Activated naive CD4-positive, alpha-beta T cell treated with anti-CD3 and anti-CD28 coated beads, Interleukin-2, amount 50 U/mL, for 72 hours (primary cell): Measurements from ENCODE around the gene GUCD1. TPM values are rescaled to one million over a fixed set of nuclear protein-coding genes. Genes with fewer than 3 reads are reported as not detected.

Experiments used
- total RNA-seq, 2 donors: library from RNA; stranded (reverse); gene quantifications; one replicate each; pipeline ENCODE4 v1.2.3, GENCODE V29; 2022

Gene GUCD1
- total RNA-seq, 2 donors from 2014 or later: 106 to 137 TPM

Other genes with a start within 250 kb of the GUCD1 start
- 10 to 100 TPM; 33.8 to 34.4 TPM for gene ADORA2A, start 127.5 kb downstream of the GUCD1 start, total RNA-seq
- gene UPB1, start 59.8 kb downstream of the GUCD1 start, total RNA-seq: under 1 TPM; 0.23 to 0.57 TPM
- 100 to 1,000 TPM; 115 to 138 TPM for gene SNRPD3, start 861 bp upstream of the GUCD1 start, total RNA-seq
- 1 to 10 TPM in 1 of 2 donors, under 1 TPM in 1; 0.91 to 1.1 TPM for gene LRRC75B, start 37.9 kb upstream of the GUCD1 start, total RNA-seq
- gene GGT1, start 48.1 kb upstream of the GUCD1 start, total RNA-seq: 10 to 100 TPM; 31.3 to 48.4 TPM
- not detected for gene PIWIL3, start 219.6 kb upstream of the GUCD1 start, total RNA-seq